ENCODE measurements around the gene PCDH17.

GRCh38 chr13:57595775-57596174, 35.8 kb upstream of the PCDH17 start:
- TF ChIP-seq, protein P1, sequence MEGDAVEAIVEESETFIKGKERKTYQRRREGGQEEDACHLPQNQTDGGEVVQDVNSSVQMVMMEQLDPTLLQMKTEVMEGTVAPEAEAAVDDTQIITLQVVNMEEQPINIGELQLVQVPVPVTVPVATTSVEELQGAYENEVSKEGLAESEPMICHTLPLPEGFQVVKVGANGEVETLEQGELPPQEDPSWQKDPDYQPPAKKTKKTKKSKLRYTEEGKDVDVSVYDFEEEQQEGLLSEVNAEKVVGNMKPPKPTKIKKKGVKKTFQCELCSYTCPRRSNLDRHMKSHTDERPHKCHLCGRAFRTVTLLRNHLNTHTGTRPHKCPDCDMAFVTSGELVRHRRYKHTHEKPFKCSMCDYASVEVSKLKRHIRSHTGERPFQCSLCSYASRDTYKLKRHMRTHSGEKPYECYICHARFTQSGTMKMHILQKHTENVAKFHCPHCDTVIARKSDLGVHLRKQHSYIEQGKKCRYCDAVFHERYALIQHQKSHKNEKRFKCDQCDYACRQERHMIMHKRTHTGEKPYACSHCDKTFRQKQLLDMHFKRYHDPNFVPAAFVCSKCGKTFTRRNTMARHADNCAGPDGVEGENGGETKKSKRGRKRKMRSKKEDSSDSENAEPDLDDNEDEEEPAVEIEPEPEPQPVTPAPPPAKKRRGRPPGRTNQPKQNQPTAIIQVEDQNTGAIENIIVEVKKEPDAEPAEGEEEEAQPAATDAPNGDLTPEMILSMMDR (optimal IDR thresholded peaks at IDR 0.05 in 1 of 3, IDR thresholded peaks at IDR 0.05 in 1 of 3, conservative IDR thresholded peaks at IDR 0.05 in 1 of 3; ENCODE audit: extremely low read depth in 1 of 3, insufficient read depth in 2 of 3, low read length in 3 of 3), result no peak
- no peak for TF ChIP-seq EZH2 (IDR thresholded peaks at IDR 0.05; ENCODE audit: low read length)

Data from keratinocyte (primary cell).